Lower lobe of right lung (tissue), 2 donors: Measurements from ENCODE around the gene HOXA7. TPM values are rescaled to one million over a fixed set of nuclear protein-coding genes. Genes with fewer than 3 reads are reported as not detected.

ENCODE experiments used
- ATAC-seq, 2 donors: fragments of 200-7000 bp; cut with Tn5 transposase; one replicate each; pipeline ENCODE4 v1.9.1; 2020 to 2022; ENCODE audit warnings: mild to moderate bottlenecking in 2 of 2, moderate library complexity in 2 of 2
- DNase-seq: peaks from one replicate; pipeline ENCODE4 v3.0.0-alpha.2; 2020
- H3K27ac ChIP-seq: fragments of 200-600 bp; one replicate; pipeline ENCODE4 v1.8.0; 2022
- H3K27me3 ChIP-seq: fragments of 200-600 bp; one replicate; pipeline ENCODE4 v1.8.0; 2022; ENCODE audit warnings: low read depth
- H3K36me3 ChIP-seq: fragments of 200-600 bp; one replicate; pipeline ENCODE4 v1.8.0; 2022; ENCODE audit warnings: mild to moderate bottlenecking
- H3K4me1 ChIP-seq: fragments of 200-600 bp; one replicate; pipeline ENCODE4 v1.8.0; 2022
- H3K4me3 ChIP-seq: fragments of 200-600 bp; one replicate; pipeline ENCODE4 v1.8.0; 2022; ENCODE audit warnings: mild to moderate bottlenecking
- H3K9me3 ChIP-seq: fragments of 200-600 bp; one replicate; pipeline ENCODE4 v1.8.0; 2022
- intact Hi-C: fragments of 100-400 bp; cut with DNase I; formaldehyde crosslinking; loops from one replicate; pipeline ENCODE4 v1.11.0; 2022
- total RNA-seq: library from RNA; stranded (reverse); fragmentation: NEBNext Ultra II Directional; extraction: Animal tissue kit (Norgen Biotek cat#: 25700); gene quantifications from one replicate; pipeline ENCODE4 v1.2.1, GENCODE V29; 2021
- TF ChIP-seq, protein P1 (sequence below): fragments of 200-600 bp; IDR thresholded peaks from one replicate; pipeline ENCODE4 v1.8.0; 2022; ENCODE audit warnings: antibody characterized with exemption, mild to moderate bottlenecking
- donor health status: DM: no; HTN: yes; CAD: no; lungs with severe emphysema.

Gene HOXA7
- total RNA-seq, 1 donor from 2014 or later = 2.2 TPM

DNA sequence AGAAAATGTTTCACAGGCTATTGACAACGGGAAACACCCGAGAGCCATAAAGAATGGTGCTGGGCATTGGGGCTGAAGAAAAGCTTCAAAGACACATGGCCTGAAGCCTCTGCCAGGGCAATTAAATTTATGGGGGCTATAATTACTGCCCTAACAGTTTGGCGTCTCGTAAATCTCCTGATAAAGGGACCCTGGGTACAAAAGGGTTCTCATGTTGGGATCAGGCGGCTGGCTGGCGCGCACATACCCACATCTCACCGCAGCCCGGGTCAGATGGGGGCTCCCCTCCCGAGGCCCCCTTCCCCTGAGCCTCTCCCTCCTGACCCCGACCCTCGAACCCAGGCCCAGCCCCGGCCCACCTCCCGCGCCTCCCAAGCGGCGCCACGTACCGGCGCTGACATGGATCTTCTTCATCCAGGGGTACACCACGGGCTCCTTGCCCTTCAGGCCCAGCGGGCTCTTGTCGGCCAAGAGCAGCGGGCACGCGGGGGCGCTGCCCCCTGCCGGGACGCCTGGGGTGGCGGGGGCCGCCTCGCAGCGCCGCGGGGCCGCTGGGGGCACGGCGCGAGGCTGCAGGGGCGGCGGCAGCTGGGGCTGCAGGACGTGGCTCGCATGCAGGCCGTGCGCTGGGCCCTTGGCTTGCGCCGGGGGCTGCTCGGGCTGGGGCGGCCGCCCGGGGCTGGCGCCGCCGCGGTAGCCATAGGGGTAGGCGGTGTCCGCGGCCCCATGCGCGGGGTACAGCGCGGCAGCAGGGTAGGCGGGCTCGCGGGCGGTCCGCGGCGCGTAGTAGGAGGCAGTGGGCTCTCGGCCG, 26.5 kb downstream of the HOXA7 start:
- DNase-seq (peak; percentile 50), ATAC-seq (peak; percentile 32 to 34)
- no peaks in the 10 kb centered on the region for H3K36me3 ChIP-seq
- H3K4me3 ChIP-seq = peak overlapping the region; percentile 69
- H3K4me1 ChIP-seq = peaks cover 51% of the 10 kb centered on the region
- peak overlapping the region; percentile 92 for H3K27ac ChIP-seq
- TF ChIP-seq, protein P1, sequence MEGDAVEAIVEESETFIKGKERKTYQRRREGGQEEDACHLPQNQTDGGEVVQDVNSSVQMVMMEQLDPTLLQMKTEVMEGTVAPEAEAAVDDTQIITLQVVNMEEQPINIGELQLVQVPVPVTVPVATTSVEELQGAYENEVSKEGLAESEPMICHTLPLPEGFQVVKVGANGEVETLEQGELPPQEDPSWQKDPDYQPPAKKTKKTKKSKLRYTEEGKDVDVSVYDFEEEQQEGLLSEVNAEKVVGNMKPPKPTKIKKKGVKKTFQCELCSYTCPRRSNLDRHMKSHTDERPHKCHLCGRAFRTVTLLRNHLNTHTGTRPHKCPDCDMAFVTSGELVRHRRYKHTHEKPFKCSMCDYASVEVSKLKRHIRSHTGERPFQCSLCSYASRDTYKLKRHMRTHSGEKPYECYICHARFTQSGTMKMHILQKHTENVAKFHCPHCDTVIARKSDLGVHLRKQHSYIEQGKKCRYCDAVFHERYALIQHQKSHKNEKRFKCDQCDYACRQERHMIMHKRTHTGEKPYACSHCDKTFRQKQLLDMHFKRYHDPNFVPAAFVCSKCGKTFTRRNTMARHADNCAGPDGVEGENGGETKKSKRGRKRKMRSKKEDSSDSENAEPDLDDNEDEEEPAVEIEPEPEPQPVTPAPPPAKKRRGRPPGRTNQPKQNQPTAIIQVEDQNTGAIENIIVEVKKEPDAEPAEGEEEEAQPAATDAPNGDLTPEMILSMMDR = peak; percentile 10
- H3K27me3 ChIP-seq = peaks cover 23% of the 10 kb centered on the region
- intact Hi-C loops = no loop called here
- no peaks in the 10 kb centered on the region for H3K9me3 ChIP-seq

DNA sequence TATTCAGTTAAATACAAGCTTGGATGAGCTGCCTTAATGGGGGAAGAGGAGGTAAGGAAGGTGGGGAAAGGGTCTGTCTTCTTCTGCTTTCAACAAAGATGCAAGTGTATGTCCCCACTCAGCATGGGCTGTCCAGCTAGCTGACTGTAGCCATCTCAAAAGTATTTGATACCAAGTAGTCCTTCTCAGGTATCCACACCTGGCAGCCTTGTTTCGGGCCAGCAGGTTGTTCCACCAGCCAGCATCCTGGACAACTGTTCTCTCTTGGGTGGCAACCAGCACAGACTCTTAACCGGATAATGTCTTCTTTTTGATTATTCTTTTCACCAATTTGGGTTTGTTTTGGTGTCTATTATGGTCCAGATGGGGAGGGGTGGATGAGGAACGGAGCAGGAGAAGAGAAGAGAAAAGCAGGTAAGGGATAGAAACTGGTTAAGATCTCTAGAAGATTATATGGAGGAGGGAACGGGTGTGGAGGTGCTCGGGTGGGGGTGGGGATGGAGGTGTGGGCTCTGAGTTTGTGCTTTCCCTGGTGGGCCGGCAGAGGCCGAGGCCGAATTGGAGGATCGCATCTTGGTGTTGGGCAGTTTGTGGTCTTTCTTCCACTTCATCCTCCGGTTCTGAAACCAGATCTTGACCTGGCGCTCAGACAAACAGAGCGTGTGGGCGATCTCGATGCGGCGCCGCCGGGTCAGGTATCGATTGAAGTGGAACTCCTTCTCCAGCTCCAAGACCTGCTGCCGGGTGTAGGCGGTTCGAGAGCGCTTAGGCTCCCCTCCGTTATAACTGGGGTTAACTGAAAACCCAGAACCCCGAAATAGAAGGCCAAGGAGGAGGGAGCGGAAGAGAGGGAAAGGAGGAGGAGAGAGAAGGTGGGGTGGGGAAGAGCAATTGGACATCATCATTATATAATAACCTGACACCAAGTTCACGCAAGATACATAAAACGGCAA, 27.4 kb downstream of the HOXA7 start:
- no peaks in the 10 kb centered on the region for H3K9me3 ChIP-seq
- H3K4me1 ChIP-seq = peaks cover 47% of the 10 kb centered on the region
- intact Hi-C loops = no loop called here
- peak overlapping the region; percentile 69 for H3K4me3 ChIP-seq
- no peaks in the 10 kb centered on the region for H3K36me3 ChIP-seq
- no peak for DNase-seq
- TF ChIP-seq, protein P1 = no peak
- no peak for ATAC-seq
- H3K27me3 ChIP-seq = peaks cover 23% of the 10 kb centered on the region
- H3K27ac ChIP-seq = peak overlapping the region; percentile 92

DNA sequence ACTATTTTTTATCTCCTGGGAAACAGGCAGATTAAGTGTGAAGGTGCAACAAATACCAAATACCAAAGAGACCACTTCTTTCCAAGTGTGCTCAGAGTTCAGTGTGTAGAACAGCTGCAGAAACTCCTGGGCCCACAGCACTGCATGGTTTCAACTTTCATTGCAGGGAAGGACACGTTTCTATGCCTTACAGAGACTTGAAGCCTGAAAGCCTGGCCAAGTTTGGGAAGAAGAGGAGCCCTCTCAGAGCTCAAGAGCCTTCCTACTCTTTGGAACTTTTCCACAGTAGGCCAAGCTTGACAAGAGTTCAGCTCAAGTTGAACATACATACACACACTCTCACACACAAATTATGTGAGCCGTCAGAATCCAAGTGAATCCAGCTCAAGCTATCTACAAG, 28.4 kb downstream of the HOXA7 start:
- Histone ChIP-seq H3K27ac (peak overlapping the region; percentile 92), H3K36me3 (no peaks in the 10 kb centered on the region), H3K27me3 (peaks cover 34% of the 10 kb centered on the region), H3K4me3 (peak overlapping the region; percentile 69), H3K4me1 (peaks cover 39% of the 10 kb centered on the region), H3K9me3 (no peaks in the 10 kb centered on the region)
- DNase-seq (no peak), ATAC-seq (no peak)
- TF ChIP-seq, protein P1 = no peak
- intact Hi-C loops = no loop called here

DNA sequence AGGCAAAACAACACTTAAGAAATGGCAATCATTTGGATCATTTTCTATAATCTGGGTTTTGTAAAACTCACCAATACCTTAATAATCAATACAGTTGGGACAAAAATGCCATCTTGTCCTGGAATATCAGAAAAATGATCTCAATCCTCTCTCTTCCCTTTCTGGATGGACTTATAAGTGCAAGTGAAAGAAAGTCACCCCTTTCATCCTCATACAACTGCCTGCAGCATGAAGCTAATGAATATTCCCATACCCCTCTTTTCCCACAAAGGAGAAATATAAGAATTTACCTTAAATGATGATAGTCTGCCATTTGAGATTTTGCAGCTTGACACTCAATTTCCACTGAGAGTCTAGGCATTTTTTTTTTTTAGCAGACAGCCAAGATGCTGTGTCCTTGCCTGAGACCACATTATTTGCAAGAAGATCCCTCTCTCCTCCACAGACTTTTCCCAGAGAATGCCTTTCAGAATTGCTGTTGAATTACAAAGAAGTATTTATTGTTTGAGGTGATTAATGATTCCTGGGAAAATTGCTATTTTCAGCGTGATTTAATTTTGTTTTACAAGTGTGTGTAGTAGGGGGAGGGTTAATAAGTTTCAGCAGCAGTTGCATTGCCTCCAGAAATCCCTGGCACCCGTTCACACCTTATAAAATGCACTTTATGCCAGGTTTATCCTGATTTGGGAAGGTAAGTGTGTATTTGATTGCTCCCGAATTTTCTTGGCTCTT, 29.7 kb downstream of the HOXA7 start:
- Histone ChIP-seq H3K4me1 (peaks cover 39% of the 10 kb centered on the region), H3K27me3 (peaks cover 39% of the 10 kb centered on the region), H3K4me3 (peak overlapping the region; percentile 69), H3K27ac (peak overlapping the region; percentile 92), H3K9me3 (no peaks in the 10 kb centered on the region), H3K36me3 (no peaks in the 10 kb centered on the region)
- DNase-seq = no peak
- ATAC-seq = no peak
- TF ChIP-seq, protein P1 = no peak
- intact Hi-C loops = no loop called here

DNA sequence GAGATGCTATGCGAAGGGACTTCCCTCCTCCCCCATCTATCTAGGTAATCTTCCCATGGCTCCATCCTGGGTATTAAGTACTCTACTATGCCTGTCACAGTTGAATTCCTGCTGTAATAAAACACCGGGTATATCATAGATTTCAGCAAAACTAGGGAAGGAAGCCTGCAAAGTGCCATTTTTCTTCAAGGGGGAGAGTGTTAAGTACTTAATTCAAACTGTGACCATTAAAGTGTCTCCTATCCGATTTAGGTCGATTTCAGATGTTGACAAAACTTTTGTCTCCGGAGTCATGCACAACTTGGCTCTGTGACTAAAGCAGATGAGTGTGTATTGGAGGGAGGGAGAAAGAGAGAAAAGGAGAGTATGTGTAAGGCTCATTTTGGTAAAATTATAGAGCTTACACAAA, 30.5 kb downstream of the HOXA7 start:
- intact Hi-C loops = no loop called here
- Histone ChIP-seq H3K36me3 (no peaks in the 10 kb centered on the region), H3K27me3 (peaks cover 38% of the 10 kb centered on the region), H3K27ac (peak overlapping the region; percentile 92), H3K9me3 (no peaks in the 10 kb centered on the region), H3K4me3 (peak overlapping the region; percentile 1), H3K4me1 (peaks cover 31% of the 10 kb centered on the region)
- DNase-seq = no peak
- TF ChIP-seq, protein P1 = no peak
- ATAC-seq = no peak
